Left cardiac atrium (tissue), 4 donors: ENCODE measurements around the gene TCTN2. TPM values are rescaled to one million over a fixed set of nuclear protein-coding genes. Genes with fewer than 3 reads are reported as not detected.
A peak's percentile ranks its signal among the peaks of the same experiment; 100 is the strongest.

Source experiments
- ATAC-seq, 2 donors: fragments of 200-7000 bp; cut with Tn5 transposase; one replicate each; pipeline ENCODE4 v1.9.1; 2020; ENCODE audit warnings: mild to moderate bottlenecking in 2 of 2, moderate library complexity in 2 of 2
- DNase-seq: peaks from one replicate; pipeline ENCODE4 v3.0.0-alpha.2; 2020
- intact Hi-C, 2 donors: fragments of 100-400 bp; cut with DNase I; formaldehyde crosslinking; loops; one replicate each; pipeline versions ENCODE4 v1.14.1 to v1.15.1; 2022 to 2023
- total RNA-seq, 2 donors: library from RNA; stranded (reverse); fragmentation: NEBNext Ultra II Directional; extraction: Animal tissue kit (Norgen Biotek cat#: 25700); gene quantifications; one replicate each; pipeline ENCODE4 v1.2.1, GENCODE V29; 2021
- donor health status: DM: no; HTN: yes; CAD: no.
- donor health status: DM: no; HTN: yes; CAD: no; lungs with severe emphysema.
- donor health status: DM: yes; HTN: yes; CAD: no.
- donor health status: Dilated cardiomyopathy.

Gene TCTN2
- total RNA-seq, 2 donors from 2014 or later = 3.7 to 4.8 TPM

DNA sequence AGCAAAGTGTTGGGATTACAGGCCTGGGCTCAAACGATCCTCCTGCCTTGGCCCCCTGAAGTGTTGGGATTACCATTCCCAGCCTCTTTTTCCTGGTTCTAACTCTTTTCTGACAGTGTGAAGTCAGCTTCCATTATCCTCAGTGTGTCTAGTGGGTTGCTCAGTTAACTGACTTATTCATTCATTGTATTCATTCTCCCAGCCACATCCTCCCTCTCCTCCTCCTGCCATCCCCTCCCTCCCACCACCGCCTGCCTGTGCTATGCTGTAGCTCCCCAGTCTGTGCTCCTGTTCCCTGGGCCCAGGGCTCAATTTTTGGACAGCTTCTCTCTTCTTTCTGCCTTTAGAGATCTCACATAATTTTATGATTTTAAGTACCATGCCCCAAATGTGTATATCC is 60.7 kb downstream of the TCTN2 start:
- no peak for ATAC-seq
- intact Hi-C loops = no loop called here
- no peak for DNase-seq

GRCh38 chr12:123732251-123732650 is 61.3 kb downstream of the TCTN2 start:
- no peak for ATAC-seq
- intact Hi-C loops = no loop called here
- no peak for DNase-seq

DNA sequence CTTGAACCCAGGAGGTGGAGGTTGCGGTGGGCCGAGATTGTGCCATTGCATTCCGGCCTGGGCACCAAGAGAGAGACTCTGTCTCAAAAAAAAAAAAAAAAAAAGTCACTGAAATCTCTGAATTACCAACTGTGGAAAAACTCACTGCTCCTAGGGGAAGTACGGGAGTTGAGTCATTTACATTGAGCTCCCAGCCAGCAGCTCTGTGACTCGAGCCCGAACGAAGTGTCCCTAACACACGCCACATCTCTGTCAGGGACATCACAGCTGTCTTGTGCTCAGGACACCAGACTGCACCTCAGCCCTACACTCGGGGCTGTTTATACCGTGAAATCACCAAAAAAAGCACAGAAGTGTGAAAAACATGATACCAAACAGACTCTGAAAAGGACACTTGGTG is 62.3 kb downstream of the TCTN2 start:
- DNase-seq = no peak
- no peak for ATAC-seq
- intact Hi-C loops = no loop called here

DNA sequence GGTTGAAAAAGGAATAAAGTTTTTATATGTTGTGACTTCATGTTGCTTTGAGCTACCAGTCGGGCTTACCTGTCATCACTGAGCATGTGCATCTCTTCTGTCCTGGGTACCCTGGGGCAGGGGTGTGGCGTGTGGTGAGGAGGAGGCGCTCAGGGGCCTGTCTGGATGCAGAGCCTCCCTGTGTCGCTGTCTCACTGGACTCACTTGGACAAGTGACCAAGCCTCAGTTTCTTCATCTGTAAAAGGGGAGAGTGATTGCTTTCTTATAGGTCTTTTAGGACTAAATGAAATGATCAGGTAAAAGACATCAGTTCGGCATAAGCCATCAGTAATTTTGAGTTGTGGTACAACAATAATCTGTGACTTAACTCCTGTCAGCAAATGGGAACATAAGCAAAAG is 63.4 kb downstream of the TCTN2 start:
- intact Hi-C loops = no loop called here
- ATAC-seq (no peak), DNase-seq (no peak)

GRCh38 chr12:123741937-123742572 is 71.1 kb downstream of the TCTN2 start:
- no peak for DNase-seq
- ATAC-seq = no peak
- intact Hi-C loops = no loop called here

GRCh38 chr12:123743002-123743401 is 72.1 kb downstream of the TCTN2 start:
- ATAC-seq (peak in 1 of 2 donors; percentile 19), DNase-seq (no peak)
- intact Hi-C loops = no loop called here

GRCh38 chr12:123744836-123745235 is 73.9 kb downstream of the TCTN2 start:
- ATAC-seq = peak in 1 of 2 donors; percentile 35

GRCh38 chr12:123747309-123747708 is 76.4 kb downstream of the TCTN2 start:
- no peak for ATAC-seq
- intact Hi-C loops = no loop called here
- no peak for DNase-seq

More at GRCh38 chr12:123744836-123745235, 73.9 kb downstream of the TCTN2 start:
- intact Hi-C loops = no loop called here
- DNase-seq = no peak

DNA sequence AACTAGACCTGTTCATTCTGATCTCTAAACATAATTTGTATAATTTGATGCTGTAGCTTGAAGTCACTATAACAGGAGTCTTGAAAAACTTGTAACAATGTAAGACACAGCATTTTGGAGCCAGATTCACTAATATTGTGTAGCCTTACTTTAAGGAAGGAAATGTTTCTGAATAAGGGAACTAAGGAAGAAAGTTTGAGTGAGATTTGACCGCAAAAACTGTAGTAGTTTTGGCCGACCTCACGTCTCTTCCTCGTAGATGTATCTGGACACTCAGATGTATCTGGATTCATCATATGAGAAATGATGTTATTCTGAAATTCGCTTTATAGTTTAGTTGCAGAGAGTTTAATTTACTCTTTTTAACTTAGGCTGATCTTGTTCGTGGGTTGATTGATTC is 77.2 kb downstream of the TCTN2 start:
- DNase-seq (no peak), ATAC-seq (no peak)
- intact Hi-C loops = no loop called here

- ATAC-seq (no peak), DNase-seq (no peak)
- intact Hi-C loops = no loop called here
Measured at GRCh38 chr12:123748661-123749060, 77.7 kb downstream of the TCTN2 start.

GRCh38 chr12:123749355-123749754 is 78.4 kb downstream of the TCTN2 start:
- intact Hi-C loops = no loop called here
- DNase-seq = no peak
- ATAC-seq = no peak

GRCh38 chr12:123750159-123750656 is 79.3 kb downstream of the TCTN2 start:
- DNase-seq (no peak), ATAC-seq (no peak)
- intact Hi-C loops = no loop called here

DNA sequence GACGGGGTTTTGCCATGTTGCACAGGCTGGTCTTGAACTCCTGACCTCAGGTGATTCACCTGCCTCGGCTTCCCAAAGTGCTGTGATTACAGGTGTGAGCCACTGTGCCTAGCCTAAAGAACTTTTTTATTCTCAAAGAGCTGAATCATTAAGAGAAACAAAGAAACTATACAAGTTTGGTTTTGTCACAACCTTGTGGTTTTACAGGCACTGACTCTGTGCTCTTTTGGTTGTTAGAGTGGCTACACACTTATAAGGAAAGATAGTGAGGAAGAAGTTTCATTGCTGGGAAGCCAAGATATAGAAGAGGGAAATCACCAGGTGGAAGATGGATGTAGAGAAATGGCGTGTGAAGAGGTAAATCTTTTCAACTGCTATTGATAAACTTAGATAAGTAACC is 81.1 kb downstream of the TCTN2 start:
- intact Hi-C loops = no loop called here
- no peak for ATAC-seq
- no peak for DNase-seq

DNA sequence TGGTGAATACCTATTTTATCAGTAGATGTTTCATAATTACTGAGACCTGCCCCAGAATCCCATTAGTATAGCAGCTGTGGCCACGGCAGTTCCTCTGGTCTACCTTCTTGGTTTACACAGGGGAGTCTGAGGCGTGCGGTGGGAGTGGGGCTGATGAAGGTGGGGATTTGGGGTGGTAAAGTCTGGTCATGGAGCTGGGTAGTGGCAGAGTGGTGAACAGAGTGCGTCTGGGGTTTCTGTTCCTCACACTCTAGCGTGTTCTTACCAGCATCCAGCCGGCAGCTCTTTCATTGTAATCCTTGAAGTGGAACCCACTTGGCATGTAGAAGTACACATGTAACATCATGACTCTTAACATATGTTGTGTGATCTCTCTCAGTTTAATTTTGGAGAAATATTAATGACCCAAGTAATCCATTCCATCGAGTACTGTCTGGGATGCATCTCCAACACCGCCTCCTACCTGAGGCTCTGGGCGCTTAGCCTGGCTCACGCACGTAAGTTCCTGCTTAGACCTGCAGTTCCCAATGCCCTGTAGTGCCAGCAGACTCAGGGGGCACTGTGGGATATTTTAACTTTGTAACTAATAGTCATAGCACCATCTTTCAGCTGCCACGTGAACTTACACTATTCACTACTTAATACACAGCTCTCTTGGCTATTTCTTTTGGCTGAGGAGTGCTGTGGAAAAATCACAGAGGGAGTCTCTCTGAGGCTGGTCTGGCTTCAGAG is 83.3 kb downstream of the TCTN2 start:
- DNase-seq (no peak), ATAC-seq (no peak)
- intact Hi-C loops = no loop called here

DNA sequence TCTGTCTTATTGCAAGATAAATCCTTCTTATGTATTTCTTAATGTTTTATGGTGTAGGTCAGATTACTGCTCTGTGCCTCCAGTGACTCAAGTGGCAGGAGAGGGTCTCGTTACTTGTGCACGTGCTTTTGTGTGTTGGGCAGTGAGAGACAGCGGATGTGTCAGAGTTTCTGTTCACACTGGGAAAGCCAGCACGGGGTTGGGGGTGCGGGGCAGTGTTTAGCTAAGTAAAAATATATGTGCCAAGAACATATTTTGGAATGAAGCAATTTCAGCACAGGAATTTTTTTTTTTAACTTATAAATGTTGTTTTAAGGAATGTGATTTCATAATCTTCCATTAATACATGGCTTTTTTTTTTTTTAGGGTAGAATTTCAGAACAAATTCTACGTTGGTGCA is 86.6 kb downstream of the TCTN2 start:
- ATAC-seq (peak in 1 of 2 donors; percentile 65), DNase-seq (no peak)
- intact Hi-C loops = no loop called here

Other genes starting within 250 kb of the TCTN2 start
- 1 to 10 TPM; 3.1 to 3.7 TPM for gene RILPL2, start 234.4 kb upstream of the TCTN2 start, total RNA-seq
- gene SNRNP35, start 213.0 kb upstream of the TCTN2 start, total RNA-seq = 10 to 100 TPM; 20.1 to 22.3 TPM
- gene RILPL1, start 137.4 kb upstream of the TCTN2 start, total RNA-seq = 10 to 100 TPM; 91.7 to 98.0 TPM
- gene TMED2, start 86.6 kb upstream of the TCTN2 start, total RNA-seq = 100 to 1,000 TPM; 176 to 248 TPM
- 1 to 10 TPM; 8.1 to 8.5 TPM for gene DDX55, start 69.0 kb upstream of the TCTN2 start, total RNA-seq
- gene EIF2B1, start 37.4 kb upstream of the TCTN2 start, total RNA-seq = 10 to 100 TPM; 27.9 to 29.3 TPM
- 10 to 100 TPM; 11.7 to 16.5 TPM for gene GTF2H3, start 37.3 kb upstream of the TCTN2 start, total RNA-seq
- gene ATP6V0A2, start 41.2 kb downstream of the TCTN2 start, total RNA-seq = 10 to 100 TPM; 14.6 to 20.5 TPM
- gene DNAH10, start 91.2 kb downstream of the TCTN2 start, total RNA-seq = under 1 TPM; 0.03 to 0.29 TPM